Type B pancreatic cell (in vitro differentiated cells): Measurements from ENCODE around the gene IL20RB. TPM values are rescaled to one million over a fixed set of nuclear protein-coding genes. Genes with fewer than 3 reads are reported as not detected.
"Not testable (repeated sequence)": the region's sequence is repeated elsewhere in the genome, so short reads cannot be mapped to it uniquely, and the experiment has no call there.

Experiments
- DNase-seq: peaks from one replicate; pipeline ENCODE4 v3.0.0; 2021; ENCODE audit warnings: mixed read lengths; ENCODE audit not compliant: unreplicated experiment; ENCODE audit errors: extremely low spot score
- H3K27ac Mint-ChIP-seq: 2 replicates; pipeline ENCODE4 v1.8.0; 2021; ENCODE audit warnings: mild to moderate bottlenecking, mixed read lengths
- H3K27me3 Mint-ChIP-seq: 2 replicates; pipeline ENCODE4 v1.8.0; 2021; ENCODE audit warnings: mixed read lengths
- H3K36me3 Mint-ChIP-seq: 2 replicates; pipeline ENCODE4 v1.8.0; 2021; ENCODE audit warnings: mixed read lengths
- H3K4me1 Mint-ChIP-seq: one replicate; pipeline ENCODE4 v1.8.0; 2021; ENCODE audit warnings: mixed read lengths; ENCODE audit not compliant: unreplicated experiment
- H3K4me3 Mint-ChIP-seq: 2 replicates; pipeline ENCODE4 v1.8.0; 2021; ENCODE audit warnings: mild to moderate bottlenecking, mixed read lengths
- H3K9me3 Mint-ChIP-seq: 2 replicates; pipeline ENCODE4 v1.8.0; 2021; ENCODE audit warnings: mixed read lengths
- total RNA-seq: library from RNA; stranded (reverse); gene quantifications from 2 replicates; pipeline ENCODE4 v1.2.1, GENCODE V29; 2021; ENCODE audit warnings: low replicate concordance
- TF ChIP-seq, protein P1 (sequence below): fragments of 200-600 bp; sonication (generic); conservative IDR thresholded peaks from 2 replicates; pipeline ENCODE4 v1.5.0; 2021; ENCODE audit warnings: antibody characterized with exemption, mild to moderate bottlenecking

The IL20RB gene
- total RNA-seq, 1 donor from 2014 or later = 0.56 TPM

DNA sequence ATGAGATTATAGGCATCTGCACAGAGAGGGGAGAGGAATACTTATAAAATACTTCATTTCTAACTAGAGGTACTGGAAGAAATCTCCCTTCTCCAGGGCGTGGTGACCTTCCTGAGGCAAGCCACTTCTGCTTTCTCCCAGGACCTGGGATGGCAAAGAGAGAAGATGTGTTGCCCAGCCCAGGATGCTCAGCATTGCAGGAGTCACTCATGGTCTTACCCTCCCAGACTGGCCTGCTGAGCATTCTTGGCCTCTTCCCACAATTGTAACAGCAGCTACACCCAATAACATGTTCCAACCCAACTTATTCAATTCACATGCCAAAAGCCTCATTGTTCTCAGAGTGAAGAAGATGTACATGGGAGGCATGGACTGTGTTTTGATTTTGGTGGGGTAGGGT is 37.9 kb downstream of the IL20RB start:
- Mint-ChIP-seq H3K27ac (no peak overlapping the region), H3K27me3 (no peaks in the 10 kb centered on the region), H3K36me3 (no peaks in the 10 kb centered on the region), H3K9me3 (no peaks in the 10 kb centered on the region), H3K4me1 (peaks cover 8% of the 10 kb centered on the region), H3K4me3 (no peak overlapping the region)
- TF ChIP-seq, protein P1, sequence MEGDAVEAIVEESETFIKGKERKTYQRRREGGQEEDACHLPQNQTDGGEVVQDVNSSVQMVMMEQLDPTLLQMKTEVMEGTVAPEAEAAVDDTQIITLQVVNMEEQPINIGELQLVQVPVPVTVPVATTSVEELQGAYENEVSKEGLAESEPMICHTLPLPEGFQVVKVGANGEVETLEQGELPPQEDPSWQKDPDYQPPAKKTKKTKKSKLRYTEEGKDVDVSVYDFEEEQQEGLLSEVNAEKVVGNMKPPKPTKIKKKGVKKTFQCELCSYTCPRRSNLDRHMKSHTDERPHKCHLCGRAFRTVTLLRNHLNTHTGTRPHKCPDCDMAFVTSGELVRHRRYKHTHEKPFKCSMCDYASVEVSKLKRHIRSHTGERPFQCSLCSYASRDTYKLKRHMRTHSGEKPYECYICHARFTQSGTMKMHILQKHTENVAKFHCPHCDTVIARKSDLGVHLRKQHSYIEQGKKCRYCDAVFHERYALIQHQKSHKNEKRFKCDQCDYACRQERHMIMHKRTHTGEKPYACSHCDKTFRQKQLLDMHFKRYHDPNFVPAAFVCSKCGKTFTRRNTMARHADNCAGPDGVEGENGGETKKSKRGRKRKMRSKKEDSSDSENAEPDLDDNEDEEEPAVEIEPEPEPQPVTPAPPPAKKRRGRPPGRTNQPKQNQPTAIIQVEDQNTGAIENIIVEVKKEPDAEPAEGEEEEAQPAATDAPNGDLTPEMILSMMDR = no peak
- no peak for DNase-seq

DNA sequence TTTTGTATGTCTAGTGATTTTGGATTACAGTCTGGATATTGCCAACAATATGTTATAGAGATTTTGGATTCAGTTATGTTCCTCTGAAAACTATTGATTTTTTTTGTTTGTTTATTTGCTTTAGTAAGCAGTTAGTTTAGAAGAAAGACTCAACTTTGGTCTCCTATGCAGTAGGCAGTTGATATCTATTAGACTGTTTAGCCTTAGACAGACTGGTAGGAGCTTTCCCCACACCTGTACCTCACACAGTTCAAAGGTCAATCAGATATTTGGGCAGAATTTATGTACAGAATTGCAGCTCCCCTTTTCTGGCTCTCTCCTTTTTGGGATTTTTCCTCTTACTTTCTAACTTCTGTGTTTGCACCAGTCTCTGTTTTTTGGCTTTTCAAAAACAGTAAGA is 42.3 kb downstream of the IL20RB start:
- Mint-ChIP-seq H3K4me3 (no peak overlapping the region), H3K27ac (no peak overlapping the region), H3K9me3 (no peaks in the 10 kb centered on the region), H3K27me3 (no peaks in the 10 kb centered on the region), H3K36me3 (no peaks in the 10 kb centered on the region), H3K4me1 (peaks cover 4% of the 10 kb centered on the region)
- DNase-seq = no peak
- TF ChIP-seq, protein P1 = no peak

DNA sequence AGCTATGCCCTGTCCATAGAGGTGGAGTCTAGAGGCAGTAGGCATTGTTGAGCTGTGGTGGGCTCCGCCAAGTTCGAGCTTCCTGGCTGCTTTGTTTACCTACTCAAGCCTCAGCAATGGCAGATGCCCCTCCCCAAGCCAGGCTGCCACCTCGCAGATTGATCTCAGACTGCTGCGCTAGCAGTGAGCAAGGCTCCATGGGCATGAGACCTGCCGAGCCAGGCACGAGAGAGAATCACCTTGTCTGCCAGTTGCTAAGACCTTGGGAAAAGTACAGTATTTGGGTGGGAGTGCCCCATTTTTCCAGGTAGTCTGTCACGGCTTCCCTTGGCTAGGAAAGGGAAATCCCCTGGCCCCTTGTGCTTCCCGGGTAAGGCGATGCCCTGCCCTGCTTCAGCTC is 49.6 kb downstream of the IL20RB start:
- not testable (repeated sequence) for H3K36me3 Mint-ChIP-seq, DNase-seq

DNA sequence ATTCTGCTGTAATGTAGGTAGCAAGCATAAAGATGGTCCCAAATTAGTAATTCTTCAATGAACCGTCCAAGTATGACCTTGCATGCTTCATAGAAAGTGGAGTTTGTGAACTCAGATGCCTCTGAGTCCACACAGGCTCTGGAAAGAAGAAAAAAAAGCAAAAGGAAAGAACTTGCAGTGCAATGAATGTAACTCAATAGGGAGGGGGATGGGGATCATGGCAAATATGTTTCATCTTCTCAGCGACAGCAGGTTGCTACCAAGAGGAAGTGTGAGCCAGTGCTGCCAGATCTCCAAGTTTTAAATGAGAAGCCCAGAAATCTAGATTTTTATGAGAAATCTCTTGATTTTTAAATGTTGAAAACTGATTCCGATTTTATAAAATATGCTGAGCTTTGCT is 50.3 kb downstream of the IL20RB start:
- H3K4me3 Mint-ChIP-seq = no peak overlapping the region
- peaks cover 14% of the 10 kb centered on the region for H3K4me1 Mint-ChIP-seq
- no peaks in the 10 kb centered on the region for H3K27me3 Mint-ChIP-seq
- H3K27ac Mint-ChIP-seq = no peak overlapping the region
- TF ChIP-seq, protein P1 = no peak
- DNase-seq = no peak
- no peaks in the 10 kb centered on the region for H3K9me3 Mint-ChIP-seq
- H3K36me3 Mint-ChIP-seq = no peaks in the 10 kb centered on the region

More for the DNA sequence above, 49.6 kb downstream of the IL20RB start:
- H3K9me3 Mint-ChIP-seq, H3K27ac Mint-ChIP-seq, H3K4me3 Mint-ChIP-seq, H3K27me3 Mint-ChIP-seq: not testable (repeated sequence)
- H3K4me1 Mint-ChIP-seq = peaks cover 12% of the 10 kb centered on the region

DNA sequence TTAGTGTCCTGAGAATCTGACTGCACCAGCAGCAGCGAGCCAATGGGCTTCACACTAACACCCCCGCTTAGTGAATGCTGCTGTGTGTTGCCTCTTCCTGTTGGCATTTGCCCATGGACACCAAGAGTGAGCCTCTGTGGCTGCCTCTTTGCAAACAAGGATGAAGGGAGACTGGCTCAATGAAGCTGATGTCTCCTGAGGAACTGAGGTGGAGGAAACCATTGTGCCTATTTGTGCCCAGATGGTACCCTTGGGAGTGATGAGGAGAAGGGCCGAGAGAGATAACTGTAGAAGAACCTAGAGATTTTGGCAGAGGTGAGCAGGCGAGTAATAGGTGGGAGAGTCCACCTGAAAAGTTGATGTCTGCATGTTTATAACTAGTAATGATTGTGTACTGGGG is 51.2 kb downstream of the IL20RB start:
- TF ChIP-seq, protein P1 = no peak
- Mint-ChIP-seq H3K4me3 (no peak overlapping the region), H3K27me3 (peaks cover 3% of the 10 kb centered on the region), H3K36me3 (no peaks in the 10 kb centered on the region), H3K27ac (no peak overlapping the region), H3K4me1 (peaks cover 19% of the 10 kb centered on the region), H3K9me3 (no peaks in the 10 kb centered on the region)
- no peak for DNase-seq

DNA sequence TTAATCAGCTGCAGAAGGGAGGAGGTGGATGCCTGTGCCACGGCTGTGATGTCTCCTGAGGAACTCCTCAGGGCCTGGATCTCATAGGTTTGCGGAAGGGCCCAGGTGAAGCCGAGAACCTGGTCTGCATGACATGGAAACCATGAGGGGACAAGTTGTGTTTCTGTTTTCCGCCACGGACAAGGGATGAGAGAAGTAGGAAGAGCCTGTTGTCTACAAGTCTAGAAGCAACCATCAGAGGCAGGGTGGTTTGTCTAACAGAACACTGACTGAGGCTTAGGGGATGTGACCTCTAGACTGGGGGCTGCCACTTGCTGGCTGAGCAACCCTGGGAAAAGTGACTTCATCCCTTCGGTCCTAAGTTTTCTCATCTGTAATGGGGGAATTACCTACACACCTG is 52.4 kb downstream of the IL20RB start:
- H3K27me3 Mint-ChIP-seq = peaks cover 3% of the 10 kb centered on the region
- no peaks in the 10 kb centered on the region for H3K9me3 Mint-ChIP-seq
- TF ChIP-seq, protein P1 = no peak
- no peak overlapping the region for H3K4me3 Mint-ChIP-seq
- H3K4me1 Mint-ChIP-seq = peaks cover 19% of the 10 kb centered on the region
- H3K27ac Mint-ChIP-seq = no peak overlapping the region
- H3K36me3 Mint-ChIP-seq = no peaks in the 10 kb centered on the region
- no peak for DNase-seq
